Uterus (tissue), 4 donors: ENCODE results near the gene ADGRA3. TPM values are rescaled to one million over a fixed set of nuclear protein-coding genes. Genes with fewer than 3 reads are reported as not detected.

Source experiments
- DNase-seq, 2 donors: peaks; one replicate each; pipeline ENCODE4 v3.0.0-alpha.2; 2019 to 2020
- H3K27ac ChIP-seq, 2 donors: fragments of 200-600 bp; sonication (generic); 1 replicate in 1 of 2; 2 replicates in 1 of 2; pipeline ENCODE4 v1.5.1; 2016 to 2018
- H3K27me3 ChIP-seq, 2 donors: fragments of 200-600 bp; sonication (generic); one replicate each; pipeline ENCODE4 v1.5.1; 2018 to 2019; ENCODE audit warnings: control low read depth in 1 of 2
- H3K36me3 ChIP-seq, 2 donors: fragments of 200-600 bp; sonication (generic); one replicate each; pipeline ENCODE4 v1.5.1; 2019; ENCODE audit warnings: control low read depth in 1 of 2
- H3K4me1 ChIP-seq, 2 donors: fragments of 200-600 bp; sonication (generic); one replicate each; pipeline ENCODE4 v1.5.1; 2018 to 2019; ENCODE audit warnings: control low read depth in 1 of 2
- H3K4me3 ChIP-seq, 2 donors: fragments of 200-600 bp; sonication (generic); 1 replicate in 1 of 2; 2 replicates in 1 of 2; pipeline ENCODE4 v1.5.1; 2018 to 2019; ENCODE audit warnings: mild to moderate bottlenecking in 1 of 2
- H3K9me3 ChIP-seq, 2 donors: fragments of 200-600 bp; sonication (generic); one replicate each; pipeline ENCODE4 v1.5.1; 2019; ENCODE audit warnings: control low read depth in 1 of 2
- CTCF ChIP-seq, 4 experiments: fragments of 200-600 bp in 2 of 4; fragments of 450-650 bp in 2 of 4; sonication (generic) in 2 of 4; IDR thresholded peaks; one replicate each; pipeline ENCODE4 v1.5.1; 2016 to 2019; ENCODE audit warnings: antibody characterized with exemption in 4 of 4, mild to moderate bottlenecking in 2 of 4, moderate library complexity in 1 of 4
- POLR2A ChIP-seq, 2 donors: fragments of 450-650 bp; IDR thresholded peaks; one replicate each; pipeline ENCODE4 v1.6.1; 2016; ENCODE audit warnings: antibody characterized with exemption in 2 of 2, mild to moderate bottlenecking in 1 of 2, moderate library complexity in 1 of 2
- intact Hi-C: fragments of 100-400 bp; cut with DNase I; formaldehyde crosslinking; loops from one replicate; pipeline ENCODE4 v1.15.1; 2023; ENCODE audit warnings: low total_unique reads
- total RNA-seq, 4 donors: library from RNA; depleted of rRNA in 3 of 4; stranded (reverse); fragments of >200 nt in 3 of 4; gene quantifications; one replicate each; pipeline versions ENCODE4 v1.1.0 to v1.2.4, GENCODE V29; 2014 to 2023
- donor health status: DM: yes; HTN: yes; CAD: no.

Gene ADGRA3
- total RNA-seq, 4 donors from 2014 or later: 35.3 to 103 (median 45.4) TPM

GRCh38 chr4:22338796-22339195 is 177.1 kb downstream of the ADGRA3 start:
- Histone ChIP-seq H3K36me3 (no peaks in the 10 kb centered on the region), H3K27ac (no peak overlapping the region), H3K4me3 (no peak overlapping the region), H3K27me3 (no peaks in the 10 kb centered on the region), H3K4me1 (no peaks in the 10 kb centered on the region), H3K9me3 (no peaks in the 10 kb centered on the region)
- DNase-seq: no peak
- TF ChIP-seq CTCF (IDR thresholded peaks at IDR 0.05) (no peak), POLR2A (IDR thresholded peaks at IDR 0.05) (no peak)
- intact Hi-C loops: no loop called here

Other genes with a start within 250 kb of the ADGRA3 start
- gene GBA3, start 176.9 kb upstream of the ADGRA3 start, total RNA-seq: 1 to 10 TPM in 1 of 4 donors, not detected in 3; 2.4 TPM